Neural progenitor cell (in vitro differentiated cells): ENCODE data around the gene BTG2. TPM values are rescaled to one million over a fixed set of nuclear protein-coding genes. Genes with fewer than 3 reads are reported as not detected.
A peak's percentile ranks its signal among the peaks of the same experiment; 100 is the strongest.

Experiments
- DNase-seq: peaks from one replicate; pipeline ENCODE4 v3.0.0-alpha.2; 2016; ENCODE audit warnings: low spot score
- H2AFZ ChIP-seq: fragments of 200-600 bp; sonication (generic); replicated peaks from 2 replicates; pipeline ENCODE4 v1.6.1; 2016; ENCODE audit warnings: antibody characterized with exemption
- H3F3A ChIP-seq: fragments of 200-600 bp; sonication (generic); 2 replicates; pipeline ENCODE4 v1.6.1; 2016; ENCODE audit warnings: antibody characterized with exemption, low read depth
- H3K27ac ChIP-seq: fragments of 200-600 bp; sonication (generic); 2 replicates; pipeline ENCODE4 v1.5.1; 2016; ENCODE audit warnings: mild to moderate bottlenecking
- H3K27me3 ChIP-seq: fragments of 200-600 bp; sonication (generic); 2 replicates; pipeline ENCODE4 v1.6.1; 2016; ENCODE audit warnings: mild to moderate bottlenecking, moderate library complexity
- H3K36me3 ChIP-seq: fragments of 200-600 bp; sonication (generic); 2 replicates; pipeline ENCODE4 v1.5.1; 2016
- H3K4me1 ChIP-seq: fragments of 200-600 bp; sonication (generic); 2 replicates; pipeline ENCODE4 v1.6.1; 2016; ENCODE audit warnings: mixed run types
- H3K4me2 ChIP-seq: fragments of 200-600 bp; sonication (generic); 2 replicates; pipeline ENCODE4 v1.6.1; 2016
- H3K4me3 ChIP-seq: fragments of 200-600 bp; sonication (generic); 2 replicates; pipeline ENCODE4 v1.5.1; 2016
- H3K79me2 ChIP-seq: fragments of 200-600 bp; sonication (generic); 2 replicates; pipeline ENCODE4 v1.6.1; 2016; ENCODE audit warnings: low read depth
- H3K9ac ChIP-seq: fragments of 200-600 bp; sonication (generic); 2 replicates; pipeline ENCODE4 v1.6.1; 2016
- H3K9me3 ChIP-seq: fragments of 200-600 bp; sonication (generic); 2 replicates; pipeline ENCODE4 v1.5.1; 2016; ENCODE audit warnings: low read depth
- H4K20me1 ChIP-seq: fragments of 200-600 bp; sonication (generic); 2 replicates; pipeline ENCODE4 v1.6.1; 2016; ENCODE audit warnings: low read depth
- H3K27ac Mint-ChIP-seq: 3 replicates; pipeline ENCODE4 v1.8.0; 2021; ENCODE audit warnings: mixed read lengths
- H3K27me3 Mint-ChIP-seq: 2 replicates; pipeline ENCODE4 v1.8.0; 2022; ENCODE audit warnings: low read depth, mild to moderate bottlenecking, inconsistent platforms, moderate library complexity, mixed read lengths; ENCODE audit not compliant: insufficient read depth
- H3K36me3 Mint-ChIP-seq: 3 replicates; pipeline ENCODE4 v1.8.0; 2021; ENCODE audit warnings: mixed read lengths
- H3K4me1 Mint-ChIP-seq: 3 replicates; pipeline ENCODE4 v1.8.0; 2021; ENCODE audit warnings: mixed read lengths
- H3K4me3 Mint-ChIP-seq: 3 replicates; pipeline ENCODE4 v1.8.0; 2021; ENCODE audit warnings: mild to moderate bottlenecking, moderate library complexity, mixed read lengths
- H3K9me3 Mint-ChIP-seq: 3 replicates; pipeline ENCODE4 v1.8.0; 2020; ENCODE audit warnings: mixed read lengths
- CTCF ChIP-seq: fragments of 200-600 bp; sonication (generic); IDR thresholded peaks from 2 replicates; pipeline ENCODE4 v1.5.1; 2017; ENCODE audit warnings: antibody characterized with exemption, mild to moderate bottlenecking
- EZH2 ChIP-seq: fragments of 200-600 bp; sonication (generic); IDR thresholded peaks from 2 replicates; pipeline ENCODE4 v1.6.1; 2017; ENCODE audit warnings: antibody characterized with exemption, mild to moderate bottlenecking, moderate library complexity
- EZH2phosphoT487 ChIP-seq: fragments of 200-600 bp; sonication (generic); IDR thresholded peaks from 2 replicates; pipeline ENCODE4 v1.6.1; 2017; ENCODE audit warnings: antibody characterized with exemption
- total RNA-seq: library from RNA; depleted of rRNA; stranded (reverse); fragments of >200 nt; gene quantifications from 2 replicates; pipeline ENCODE4 v1.2.3, GENCODE V29; 2015; ENCODE audit warnings: low replicate concordance

Gene BTG2
- total RNA-seq, 1 donor from 2014 or later = 26.5 TPM

GRCh38 chr1:203306089-203306964, 1.0 kb downstream of the BTG2 start:
- Histone ChIP-seq H3K79me2 (peaks cover 31% of the 10 kb centered on the region), H3K4me3 (peak overlapping the region; percentile 87), H2AFZ (no peak overlapping the region), H3K9ac (peak overlapping the region; percentile 74), H3F3A (peaks cover 28% of the 10 kb centered on the region), H3K4me2 (peak overlapping the region; percentile 99), H3K27me3 (peaks cover 96% of the 10 kb centered on the region), H3K27ac (no peak overlapping the region), H4K20me1 (peaks cover 48% of the 10 kb centered on the region), H3K9me3 (no peaks in the 10 kb centered on the region), H3K4me1 (peaks cover 38% of the 10 kb centered on the region), H3K36me3 (no peaks in the 10 kb centered on the region)
- Mint-ChIP-seq H3K4me3 (peak overlapping the region; percentile 83), H3K36me3 (peaks cover 6% of the 10 kb centered on the region), H3K27ac (peak overlapping the region; percentile 17), H3K4me1 (peaks cover 47% of the 10 kb centered on the region), H3K9me3 (no peaks in the 10 kb centered on the region), H3K27me3 (peaks cover 20% of the 10 kb centered on the region)
- TF ChIP-seq EZH2phosphoT487 = no peak
- TF ChIP-seq CTCF = peak; percentile 1
- DNase-seq = peak; percentile 58

- no peak overlapping the region for H3K27ac ChIP-seq
- no peaks in the 10 kb centered on the region for H3K9me3 Mint-ChIP-seq
- TF ChIP-seq CTCF = no peak
- TF ChIP-seq EZH2 = no peak
- TF ChIP-seq EZH2phosphoT487 = no peak
- H3K4me3 ChIP-seq = peak overlapping the region; percentile 87
- H3K27me3 ChIP-seq = peaks cover 96% of the 10 kb centered on the region
- H3F3A ChIP-seq = peaks cover 28% of the 10 kb centered on the region
- no peak overlapping the region for H3K27ac Mint-ChIP-seq
- DNase-seq = peak; percentile 26
- H3K79me2 ChIP-seq = peaks cover 31% of the 10 kb centered on the region
- H4K20me1 ChIP-seq = peaks cover 52% of the 10 kb centered on the region
- peaks cover 47% of the 10 kb centered on the region for H3K4me1 Mint-ChIP-seq
- peaks cover 20% of the 10 kb centered on the region for H3K27me3 Mint-ChIP-seq
- peak overlapping the region; percentile 83 for H3K4me3 Mint-ChIP-seq
- H3K9me3 ChIP-seq = no peaks in the 10 kb centered on the region
- H3K9ac ChIP-seq = no peak overlapping the region
- peak overlapping the region; percentile 99 for H3K4me2 ChIP-seq
- H3K36me3 Mint-ChIP-seq = peaks cover 6% of the 10 kb centered on the region
- no peaks in the 10 kb centered on the region for H3K36me3 ChIP-seq
- H2AFZ ChIP-seq = no peak overlapping the region
- peaks cover 38% of the 10 kb centered on the region for H3K4me1 ChIP-seq
Observed at GRCh38 chr1:203306965-203307541, 1.7 kb downstream of the BTG2 start.

- Histone ChIP-seq H3K79me2 (peaks cover 31% of the 10 kb centered on the region), H3K4me2 (peak overlapping the region; percentile 99), H3K27me3 (peaks cover 92% of the 10 kb centered on the region), H3K9ac (no peak overlapping the region), H3K36me3 (no peaks in the 10 kb centered on the region), H3F3A (peaks cover 28% of the 10 kb centered on the region), H4K20me1 (peaks cover 52% of the 10 kb centered on the region), H3K27ac (no peak overlapping the region), H3K4me3 (peak overlapping the region; percentile 87), H3K4me1 (peaks cover 38% of the 10 kb centered on the region), H3K9me3 (no peaks in the 10 kb centered on the region), H2AFZ (no peak overlapping the region)
- TF ChIP-seq EZH2phosphoT487 (no peak), CTCF (no peak), EZH2 (no peak)
- peaks cover 6% of the 10 kb centered on the region for H3K36me3 Mint-ChIP-seq
- peak; percentile 38 for DNase-seq
- peaks cover 47% of the 10 kb centered on the region for H3K4me1 Mint-ChIP-seq
- H3K27me3 Mint-ChIP-seq = peaks cover 20% of the 10 kb centered on the region
- peak overlapping the region; percentile 83 for H3K4me3 Mint-ChIP-seq
- peak overlapping the region; percentile 59 for H3K27ac Mint-ChIP-seq
- H3K9me3 Mint-ChIP-seq = no peaks in the 10 kb centered on the region
Observed at GRCh38 chr1:203307641-203308126, 2.4 kb downstream of the BTG2 start.
